Cerebellar cortex (tissue), 1 donor: ENCODE results near the gene ZNF468.
"Not testable (repeated sequence)": the region's sequence is repeated elsewhere in the genome, so short reads cannot be mapped to it uniquely, and the experiment has no call there.

ENCODE experiments used
- DNase-seq: peaks from one replicate; pipeline ENCODE4 v3.0.0-alpha.2; 2015; ENCODE audit warnings: low spot score

Gene ZNF468

GRCh38 chr19:52825765-52826164, 31.7 kb downstream of the ZNF468 start:
- DNase-seq = no peak

- DNase-seq = peak; percentile 90
These were observed 33.7 kb downstream of the ZNF468 start for GRCh38 chr19:52823676-52824075.

- peak; percentile 76 for DNase-seq
These were observed 36.0 kb downstream of the ZNF468 start, which contains the start of gene ZNF28 for GRCh38 chr19:52821204-52821960. Gene ZNF28 (minus strand): TSS chr19:52821633. CDS start chr19:52817958, 3,675 bp downstream.

DNA sequence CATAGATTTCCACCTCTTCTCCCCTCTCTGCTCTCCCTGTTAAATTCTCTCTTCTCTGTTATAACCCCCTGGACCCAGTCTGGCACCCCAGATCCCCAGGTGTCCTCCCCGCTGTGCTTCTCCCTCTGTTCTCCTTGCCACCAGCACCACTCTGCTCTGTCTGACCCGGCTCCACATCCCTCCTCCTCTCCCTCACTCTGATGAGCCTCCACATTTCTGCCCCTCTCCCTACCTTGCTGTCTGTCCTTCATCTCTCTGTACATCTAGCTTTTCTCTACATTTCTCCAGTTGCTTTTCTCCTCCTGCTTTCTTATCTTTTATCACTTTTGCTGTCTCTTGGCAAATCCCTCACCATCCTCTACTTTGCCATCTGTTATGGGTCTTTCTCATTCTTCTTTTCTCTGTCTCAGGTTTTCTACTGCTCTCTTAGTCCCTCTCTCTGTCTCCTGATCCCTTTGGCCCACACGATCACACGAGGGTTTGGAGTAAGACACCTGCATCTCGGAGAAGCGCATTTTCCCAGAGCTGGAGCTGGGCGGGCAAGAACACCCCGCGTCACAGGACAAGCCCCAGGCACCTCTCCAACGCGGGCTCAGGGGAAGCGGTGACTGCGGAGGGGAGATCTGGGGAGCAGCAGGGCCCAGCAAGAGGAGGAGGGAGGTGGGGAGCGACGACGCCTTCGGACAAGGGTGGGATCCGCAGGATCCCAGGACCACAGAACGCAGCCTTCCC, 36.8 kb downstream of the ZNF468 start:
- DNase-seq = peak; percentile 40

DNA sequence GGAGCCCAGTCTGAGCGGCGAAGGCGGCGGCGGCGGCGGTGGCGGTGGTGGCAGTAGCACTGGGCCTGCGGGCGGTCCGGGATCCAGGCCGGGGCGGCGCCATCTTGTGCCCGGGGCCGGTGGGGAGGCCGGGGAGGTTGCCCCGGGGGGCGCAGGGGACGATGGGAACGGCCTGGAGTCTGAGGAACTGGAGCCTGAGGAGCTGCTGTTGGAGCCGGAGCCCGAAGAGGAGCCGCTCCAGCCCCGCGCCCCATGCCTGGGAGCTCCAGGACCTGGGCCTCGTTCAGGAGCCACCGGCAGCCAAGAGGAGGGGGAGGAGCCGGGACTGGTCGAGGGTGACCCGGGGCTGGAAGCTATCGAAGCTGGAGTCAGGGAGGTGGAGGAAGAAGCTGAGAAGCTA, 47.6 kb downstream of the ZNF468 start:
- no peak for DNase-seq

GRCh38 chr19:52799950-52800640, 57.3 kb downstream of the ZNF468 start:
- DNase-seq = not testable (repeated sequence)

DNA sequence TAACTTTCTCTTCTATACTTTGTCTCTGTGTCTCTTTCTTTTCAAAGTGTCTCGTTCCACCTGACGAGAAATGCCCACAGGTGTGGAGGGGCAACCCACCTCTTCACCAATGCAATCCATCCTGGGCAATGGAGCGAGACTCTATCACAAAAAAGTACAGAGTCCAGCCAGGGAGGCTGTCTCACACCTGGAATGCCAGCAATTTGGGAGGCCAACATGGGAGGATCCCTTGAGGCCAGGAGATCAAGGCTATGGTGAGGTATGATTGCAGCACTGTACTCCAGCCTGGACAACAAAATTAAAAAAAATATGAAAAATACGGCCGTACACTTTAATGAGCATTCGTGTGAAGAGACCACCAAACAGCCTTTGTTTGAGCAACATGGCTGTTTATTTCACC, 68.0 kb downstream of the ZNF468 start:
- DNase-seq = no peak
